Small intestine (tissue), 7 donors: Measurements from ENCODE around the gene TBC1D26. TPM values are rescaled to one million over a fixed set of nuclear protein-coding genes. Genes with fewer than 3 reads are reported as not detected.
"Not testable (repeated sequence)": the region's sequence is repeated elsewhere in the genome, so short reads cannot be mapped to it uniquely, and the experiment has no call there.

Experiments used
- DNase-seq, 2 donors: peaks; one replicate each; pipeline versions ENCODE4 v3.0.0 to v3.0.0-alpha.2; 2013
- FAIRE-seq: peaks from 2 replicates; lab custom pipeline; 2012; peaks lifted over from hg19 to GRCh38; lab: Jason Lieb, UNC
- H3K27ac ChIP-seq, 3 donors: one replicate each; pipeline ENCODE4 v1.5.1; 2013; ENCODE audit warnings: low read length in 2 of 3, mild to moderate bottlenecking in 2 of 3, control low read depth in 1 of 3, inconsistent platforms in 1 of 3, low read depth in 1 of 3, moderate library complexity in 1 of 3
- H3K27me3 ChIP-seq, 3 donors: one replicate each; pipeline ENCODE4 v1.6.1; 2013; ENCODE audit warnings: low read length in 3 of 3, inconsistent platforms in 1 of 3; ENCODE audit not compliant: control insufficient read depth in 3 of 3, insufficient read depth in 3 of 3
- H3K36me3 ChIP-seq, 3 donors: one replicate each; pipeline ENCODE4 v1.6.1; 2013; ENCODE audit warnings: low read length in 3 of 3, inconsistent platforms in 1 of 3, low read depth in 1 of 3, mild to moderate bottlenecking in 1 of 3, moderate library complexity in 1 of 3; ENCODE audit not compliant: control insufficient read depth in 3 of 3, insufficient read depth in 2 of 3
- H3K4me1 ChIP-seq, 3 donors: one replicate each; pipeline ENCODE4 v1.6.1; 2013; ENCODE audit warnings: low read length in 2 of 3, inconsistent platforms in 1 of 3, low read depth in 1 of 3, mild to moderate bottlenecking in 1 of 3, moderate library complexity in 1 of 3; ENCODE audit not compliant: control insufficient read depth in 3 of 3, insufficient read depth in 2 of 3
- H3K4me3 ChIP-seq, 3 donors: one replicate each; pipeline ENCODE4 v1.5.1; 2013; ENCODE audit warnings: low read length in 3 of 3, control low read depth in 1 of 3, inconsistent platforms in 1 of 3, low read depth in 1 of 3, mild to moderate bottlenecking in 1 of 3, moderate library complexity in 1 of 3
- H3K9me3 ChIP-seq, 2 donors: one replicate each; pipeline ENCODE4 v1.6.1; 2013; ENCODE audit warnings: low read depth in 1 of 2, low read length in 1 of 2; ENCODE audit not compliant: control insufficient read depth in 2 of 2, insufficient read depth in 1 of 2
- WGBS, 3 donors: extraction: QIAGEN DNeasy Blood & Tissue Kit; methylation state at CpG; one replicate each; pipeline ENCODE4 v1.1.7; 2013; 5-methylcytosine and 5-hydroxymethylcytosine counted together
- polyA plus RNA-seq, 4 donors: library from polyadenylated mRNA; stranded (reverse) in 3 of 4; unstranded in 1 of 4; fragments of 200-250 nt in 3 of 4; fragments of 120-200 nt in 1 of 4; gene quantifications; one replicate each; pipeline versions ENCODE4 v1.2.1 to v1.2.3, GENCODE V29; 2013
- donor health status: healthy with polysubstance abuse.
- donor health status: control.
- donor health status: control.
- donor health status: Bipolar disorder and iron deficiency.
- donor health status: healthy.

The TBC1D26 gene
- polyA plus RNA-seq, 4 donors: 0.21 TPM; not detected in 3

GRCh38 chr17:15740041-15740440, 8.0 kb downstream of the TBC1D26 start:
- H3K36me3 ChIP-seq, H3K27ac ChIP-seq, H3K4me1 ChIP-seq, H3K9me3 ChIP-seq, H3K4me3 ChIP-seq, DNase-seq, H3K27me3 ChIP-seq, FAIRE-seq: not testable (repeated sequence)
- 57 to 70% (median 70%) methylated on average over 8 of the region's 8 CpGs for WGBS, 3 donors

- H3K27ac ChIP-seq: no peak overlapping the region
- H3K36me3 ChIP-seq: no peaks in the 10 kb centered on the region
- no peaks in the 10 kb centered on the region for H3K9me3 ChIP-seq
- H3K27me3 ChIP-seq: no peaks in the 10 kb centered on the region
- 86 to 91% (median 91%) methylated on average over 7 of the region's 7 CpGs for WGBS, 3 donors
- FAIRE-seq (no peak), DNase-seq (no peak)
- no peak overlapping the region for H3K4me3 ChIP-seq
- no peaks in the 10 kb centered on the region for H3K4me1 ChIP-seq
These were observed 8.6 kb downstream of the TBC1D26 start for GRCh38 chr17:15740570-15741120.

GRCh38 chr17:15741624-15742023, 9.5 kb downstream of the TBC1D26 start:
- no peak for DNase-seq
- Histone ChIP-seq H3K27me3 (no peaks in the 10 kb centered on the region), H3K4me1 (no peaks in the 10 kb centered on the region), H3K27ac (no peak overlapping the region), H3K4me3 (no peak overlapping the region), H3K36me3 (no peaks in the 10 kb centered on the region), H3K9me3 (peaks cover 0 to 1% of the 10 kb centered on the region in 2 donors)
- 82 to 95% (median 90%) methylated on average over 9 of the region's 9 CpGs for WGBS, 3 donors
- FAIRE-seq: no peak

GRCh38 chr17:15742051-15742795, 10.1 kb downstream of the TBC1D26 start:
- FAIRE-seq: no peak
- H3K27me3 ChIP-seq: no peaks in the 10 kb centered on the region
- H3K36me3 ChIP-seq: no peaks in the 10 kb centered on the region
- H3K4me1 ChIP-seq: no peaks in the 10 kb centered on the region
- peaks cover 0 to 5% of the 10 kb centered on the region in 2 donors for H3K9me3 ChIP-seq
- no peak for DNase-seq
- WGBS, 3 donors: 76 to 81% (median 78%) methylated on average over 15 of the region's 15 CpGs
- no peak overlapping the region for H3K27ac ChIP-seq
- no peak overlapping the region for H3K4me3 ChIP-seq

- 93 to 94% (median 94%) methylated on average over 7 of the region's 7 CpGs for WGBS, 3 donors
- H3K4me3 ChIP-seq: no peak overlapping the region
- no peak for DNase-seq
- no peaks in the 10 kb centered on the region for H3K36me3 ChIP-seq
- FAIRE-seq: no peak
- no peaks in the 10 kb centered on the region for H3K27me3 ChIP-seq
- no peaks in the 10 kb centered on the region for H3K4me1 ChIP-seq
- peaks cover 0 to 5% of the 10 kb centered on the region in 2 donors for H3K9me3 ChIP-seq
- no peak overlapping the region for H3K27ac ChIP-seq
These were observed 10.8 kb downstream of the TBC1D26 start for GRCh38 chr17:15742921-15743320.

- no peak for FAIRE-seq
- H3K4me1 ChIP-seq: no peaks in the 10 kb centered on the region
- no peaks in the 10 kb centered on the region for H3K27me3 ChIP-seq
- DNase-seq: no peak
- no peak overlapping the region for H3K27ac ChIP-seq
- H3K36me3 ChIP-seq: no peaks in the 10 kb centered on the region
- peaks cover 0 to 5% of the 10 kb centered on the region in 2 donors for H3K9me3 ChIP-seq
- H3K4me3 ChIP-seq: no peak overlapping the region
- 73 to 80% (median 78%) methylated on average over 7 of the region's 7 CpGs for WGBS, 3 donors
These were observed 12.1 kb downstream of the TBC1D26 start for GRCh38 chr17:15744074-15744676.

- peaks cover 0 to 5% of the 10 kb centered on the region in 2 donors for H3K9me3 ChIP-seq
- no peak overlapping the region for H3K27ac ChIP-seq
- 64 to 77% (median 71%) methylated on average over 2 of the region's 2 CpGs for WGBS, 3 donors
- no peaks in the 10 kb centered on the region for H3K27me3 ChIP-seq
- FAIRE-seq (no peak), DNase-seq (no peak)
- no peaks in the 10 kb centered on the region for H3K36me3 ChIP-seq
- no peaks in the 10 kb centered on the region for H3K4me1 ChIP-seq
- H3K4me3 ChIP-seq: no peak overlapping the region
These were observed 12.8 kb downstream of the TBC1D26 start for GRCh38 chr17:15744885-15745284.

GRCh38 chr17:15749403-15749802, 17.3 kb downstream of the TBC1D26 start:
- H3K9me3 ChIP-seq, H3K36me3 ChIP-seq, FAIRE-seq, H3K4me3 ChIP-seq, H3K4me1 ChIP-seq, H3K27me3 ChIP-seq, DNase-seq, H3K27ac ChIP-seq: not testable (repeated sequence)
- 31 to 38% (median 37%) methylated on average over 16 to 36 of the region's 36 CpGs for WGBS, 3 donors
